Neural cell (in vitro differentiated cells): ENCODE measurements around the gene EAF2. TPM values are rescaled to one million over a fixed set of nuclear protein-coding genes. Genes with fewer than 3 reads are reported as not detected.

Experiments used
- H2AFZ ChIP-seq: fragments of 200-600, 300-800 bp; sonication (generic), shearing (Covaris generic); 2 replicates; pipeline ENCODE4 v1.6.0; 2014; ENCODE audit warnings: low read depth, mild to moderate bottlenecking, antibody characterized with exemption, low read length, moderate library complexity
- H3F3A ChIP-seq: fragments of 200-600 bp; shearing (Covaris generic); 2 replicates; pipeline ENCODE4 v1.6.1; 2016; ENCODE audit warnings: mild to moderate bottlenecking, moderate library complexity, mixed read lengths, antibody characterized with exemption, low read length; ENCODE audit not compliant: insufficient read depth, poor library complexity, severe bottlenecking
- H3K27ac ChIP-seq: fragments of 200-600, 300-800 bp; sonication (generic), shearing (Covaris generic); 2 replicates; pipeline ENCODE4 v1.5.1; 2014; ENCODE audit warnings: mild to moderate bottlenecking, low read length, moderate library complexity
- H3K27me3 ChIP-seq: fragments of 300-800, 200-600 bp; sonication (generic), shearing (Covaris generic); 2 replicates; pipeline ENCODE4 v1.6.0; 2014; ENCODE audit warnings: mild to moderate bottlenecking, low read depth, low read length, moderate library complexity; ENCODE audit not compliant: insufficient read depth
- H3K36me3 ChIP-seq: fragments of 300-800, 200-600 bp; sonication (generic), shearing (Covaris generic); 2 replicates; pipeline ENCODE4 v1.5.1; 2014; ENCODE audit warnings: mild to moderate bottlenecking, antibody characterized with exemption, low read length, moderate library complexity; ENCODE audit not compliant: insufficient read depth
- H3K4me2 ChIP-seq: fragments of 300-800, 200-600 bp; sonication (generic), shearing (Covaris generic); 2 replicates; pipeline ENCODE4 v1.6.0; 2014; ENCODE audit warnings: mild to moderate bottlenecking, low read length
- H3K4me3 ChIP-seq: fragments of 300-800, 200-600 bp; sonication (generic), shearing (Covaris generic); 2 replicates; pipeline ENCODE4 v1.5.1; 2014; ENCODE audit warnings: mild to moderate bottlenecking, low read length, moderate library complexity
- H3K79me2 ChIP-seq: fragments of 200-600 bp; shearing (Covaris generic); replicated peaks from 2 replicates; pipeline ENCODE4 v1.6.0; 2014; ENCODE audit warnings: mild to moderate bottlenecking, low read length, moderate library complexity; ENCODE audit not compliant: insufficient read depth
- H3K9ac ChIP-seq: fragments of 300-800, 200-600 bp; sonication (generic), shearing (Covaris generic); 2 replicates; pipeline ENCODE4 v1.6.1; 2016; ENCODE audit warnings: mild to moderate bottlenecking, low read length, mixed read lengths
- H3K9me2 ChIP-seq: fragments of 200-600 bp; shearing (Covaris generic); 2 replicates; pipeline ENCODE4 v1.6.1; 2016; ENCODE audit warnings: mild to moderate bottlenecking, low read length, mixed read lengths; ENCODE audit not compliant: insufficient read depth
- H3K9me3 ChIP-seq: fragments of 200-600, 300-800 bp; sonication (generic), shearing (Covaris generic); 2 replicates; pipeline ENCODE4 v1.6.1; 2016; ENCODE audit warnings: mild to moderate bottlenecking, mixed run types, low read length, moderate library complexity, mixed read lengths
- H4K20me1 ChIP-seq: fragments of 200-600 bp; shearing (Covaris generic); 2 replicates; pipeline ENCODE4 v1.6.1; 2016; ENCODE audit warnings: mild to moderate bottlenecking, mixed run types; ENCODE audit not compliant: insufficient read depth
- CTCF ChIP-seq: fragments of 450-650 bp; IDR thresholded peaks from 2 replicates; pipeline ENCODE4 v1.5.1; 2014; ENCODE audit warnings: antibody characterized with exemption, mild to moderate bottlenecking, moderate library complexity; ENCODE audit not compliant: poor library complexity, severe bottlenecking
- EP300 ChIP-seq: fragments of 450-650 bp; conservative IDR thresholded peaks from 2 replicates; pipeline ENCODE4 v1.6.1; 2014; ENCODE audit warnings: antibody characterized with exemption, mild to moderate bottlenecking, moderate library complexity; ENCODE audit not compliant: poor library complexity, severe bottlenecking
- EZH2 ChIP-seq: fragments of 200-600, 300-800 bp; shearing (Covaris generic), sonication (generic); IDR thresholded peaks from 2 replicates; pipeline ENCODE4 v1.6.1; 2014; ENCODE audit warnings: antibody characterized with exemption, low read length, borderline replicate concordance, mild to moderate bottlenecking; ENCODE audit not compliant: insufficient read depth, poor library complexity, severe bottlenecking
- MXI1 ChIP-seq: fragments of 450-650 bp; conservative IDR thresholded peaks from 2 replicates; pipeline ENCODE4 v1.6.1; 2014; ENCODE audit warnings: antibody characterized with exemption, mild to moderate bottlenecking; ENCODE audit not compliant: poor library complexity, severe bottlenecking
- POLR2AphosphoS5 ChIP-seq: IDR thresholded peaks from 2 replicates; pipeline ENCODE4 v1.6.1; 2012
- RAD21 ChIP-seq: fragments of 450-650 bp; conservative IDR thresholded peaks from 2 replicates; pipeline ENCODE4 v1.6.1; 2014; ENCODE audit warnings: antibody characterized with exemption, mild to moderate bottlenecking, moderate library complexity
- REST ChIP-seq: IDR thresholded peaks from 2 replicates; pipeline ENCODE4 v1.6.1; 2012; ENCODE audit warnings: borderline replicate concordance
- SMC3 ChIP-seq: fragments of 450-650 bp; conservative IDR thresholded peaks from 2 replicates; pipeline ENCODE4 v1.6.1; 2014; ENCODE audit warnings: antibody characterized with exemption, mild to moderate bottlenecking, moderate library complexity; ENCODE audit not compliant: poor library complexity
- TAF1 ChIP-seq: IDR thresholded peaks from 2 replicates; pipeline ENCODE4 v1.6.1; 2012; ENCODE audit warnings: low read depth
- polyA plus RNA-seq: library from polyadenylated mRNA; depleted of rRNA; stranded (reverse); fragments of >200 nt; gene quantifications from 2 replicates; pipeline ENCODE4 v1.2.3, GENCODE V29; 2014

EAF2 gene
- polyA plus RNA-seq, 1 donor from 2014 or later, result 2.0 TPM

- no peaks in the 10 kb centered on the region for H3K36me3 ChIP-seq
- no peak overlapping the region for H3K27ac ChIP-seq
- H3K9me3 ChIP-seq, result no peaks in the 10 kb centered on the region
- no peak overlapping the region for H3K9ac ChIP-seq
- no peak overlapping the region for H2AFZ ChIP-seq
- no peaks in the 10 kb centered on the region for H3F3A ChIP-seq
- no peak overlapping the region for H3K4me3 ChIP-seq
- H3K79me2 ChIP-seq, result no peaks in the 10 kb centered on the region
- H4K20me1 ChIP-seq, result no peaks in the 10 kb centered on the region
- TF ChIP-seq TAF1 (no peak), SMC3 (no peak), RAD21 (no peak), REST (no peak), MXI1 (no peak), EZH2 (no peak), POLR2AphosphoS5 (no peak), EP300 (no peak), CTCF (no peak)
- no peak overlapping the region for H3K4me2 ChIP-seq
- H3K9me2 ChIP-seq, result no peaks in the 10 kb centered on the region
- H3K27me3 ChIP-seq, result no peaks in the 10 kb centered on the region
These were observed 60.7 kb downstream of the EAF2 start for GRCh38 chr3:121895736-121896135.

- Histone ChIP-seq H4K20me1 (no peaks in the 10 kb centered on the region), H3K27ac (no peak overlapping the region), H3K9me2 (no peaks in the 10 kb centered on the region), H3K4me2 (no peak overlapping the region), H3F3A (no peaks in the 10 kb centered on the region), H3K36me3 (no peaks in the 10 kb centered on the region), H3K4me3 (no peak overlapping the region), H3K9ac (no peak overlapping the region), H3K9me3 (no peaks in the 10 kb centered on the region), H3K27me3 (no peaks in the 10 kb centered on the region), H3K79me2 (no peaks in the 10 kb centered on the region), H2AFZ (no peak overlapping the region)
- TF ChIP-seq EP300, result no peak
- no peak for TF ChIP-seq EZH2
- TF ChIP-seq SMC3, result no peak
- TF ChIP-seq CTCF, result no peak
- no peak for TF ChIP-seq REST
- TF ChIP-seq POLR2AphosphoS5, result no peak
- no peak for TF ChIP-seq MXI1
These were observed 61.8 kb downstream of the EAF2 start for GRCh38 chr3:121896823-121897222.
